A549 treated with dexamethasone at 1 μM for 4 hours (cell line): ENCODE measurements around the gene TRIM21. TPM values are rescaled to one million over a fixed set of nuclear protein-coding genes. Genes with fewer than 3 reads are reported as not detected.

Experiments used
- total RNA-seq: library from RNA; stranded (reverse); fragments of 200-300 nt; extraction: Qiagen RNA extraction; gene quantifications from 5 replicates; pipeline ENCODE4 v1.2.3, GENCODE V29; 2022

The TRIM21 gene
- 18.2 to 24.7 TPM (median 23.6 TPM) in 5 replicates for total RNA-seq

DNA sequence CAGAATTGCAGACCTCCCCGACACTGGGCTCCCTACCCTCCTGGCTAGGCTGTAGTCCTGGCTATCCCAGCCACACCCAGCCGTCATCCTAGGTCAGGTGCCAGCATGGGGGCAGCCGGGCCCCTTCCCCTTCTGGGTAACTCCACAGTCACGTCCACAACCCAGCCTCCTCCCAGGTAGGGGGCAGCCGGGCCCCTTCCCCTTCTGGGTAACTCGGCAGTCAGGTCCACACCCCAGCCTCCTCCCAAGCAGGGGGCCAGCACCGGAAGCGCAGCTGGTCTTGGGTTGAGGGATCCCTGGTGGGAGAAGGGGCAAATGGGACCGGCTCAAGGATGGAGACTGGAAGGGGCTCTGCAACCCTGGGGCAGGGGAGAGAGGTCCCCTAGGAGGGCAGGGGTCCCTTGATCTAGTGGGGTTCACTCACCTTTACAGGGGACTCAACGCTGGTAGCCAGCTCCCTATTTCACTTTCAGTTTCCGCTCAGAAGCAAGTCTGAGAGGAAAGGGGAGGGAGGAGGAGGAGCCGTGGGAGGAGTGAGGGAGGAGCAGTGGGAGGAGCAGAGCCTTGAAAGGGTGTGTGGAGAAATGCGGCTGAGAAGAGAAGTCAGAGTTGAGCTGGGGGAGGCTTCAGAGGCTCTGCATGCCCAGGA, at the start of gene TRIM21:
TSS of gene TRIM21 (minus strand) at position 494 of the 649 bp plus-strand sequence. CDS start 3,293 bp downstream, outside the sequence.

DNA sequence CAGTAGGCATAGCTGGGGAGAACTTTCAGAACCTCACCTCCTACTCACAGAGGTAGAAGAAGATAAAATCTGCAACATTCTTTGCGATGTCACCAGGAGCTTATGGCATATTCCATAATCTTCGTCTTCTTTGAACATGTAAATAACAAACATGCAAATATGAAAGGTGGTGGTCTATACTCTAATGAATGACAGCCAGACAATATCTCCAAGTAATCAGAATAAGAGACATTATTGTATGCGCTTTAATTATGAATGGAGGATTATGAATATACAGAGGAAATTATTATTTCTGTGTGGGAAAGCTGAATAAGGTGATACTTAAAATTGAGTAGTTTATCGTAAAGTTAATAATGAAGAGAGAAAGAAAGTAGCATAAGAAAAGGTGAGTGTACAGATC, 25.2 kb downstream of the TRIM21 start, which contains the start of gene OR52B4:
TSS of gene OR52B4 (minus strand) at position 101 of the 400 bp plus-strand sequence. CDS start at position 10, 91 bp downstream.

Other genes with a start within 250 kb of the TRIM21 start
- not detected in 5 replicates for gene OR52B4, start 25.3 kb downstream of the TRIM21 start, total RNA-seq
- gene OR52K2, start 55.6 kb upstream of the TRIM21 start, total RNA-seq = not detected in 5 replicates
- gene OR52K1, start 88.9 kb upstream of the TRIM21 start, total RNA-seq = not detected in 5 replicates
- not detected in 5 replicates for gene OR52M1, start 151.5 kb upstream of the TRIM21 start, total RNA-seq
- gene OR52I2, start 188.0 kb upstream of the TRIM21 start, total RNA-seq = not detected in 5 replicates
- not detected in 5 replicates for gene OR52I1, start 200.3 kb upstream of the TRIM21 start, total RNA-seq
- 7.7 to 10.1 TPM (median 9.7 TPM) in 5 replicates for gene TRIM68, start 214.5 kb upstream of the TRIM21 start, total RNA-seq
- gene OR51D1, start 243.8 kb upstream of the TRIM21 start, total RNA-seq = not detected in 5 replicates